Fibroblast of lung (primary cell): ENCODE measurements around the gene APH1B. TPM values are rescaled to one million over a fixed set of nuclear protein-coding genes. Genes with fewer than 3 reads are reported as not detected.
A peak's percentile ranks its signal among the peaks of the same experiment; 100 is the strongest.

Experiments used
- DNase-seq, 2 donors: peaks; one replicate each; pipeline versions ENCODE4 v3.0.0 to v3.0.0-alpha.2; 2010; ENCODE audit warnings: low read depth in 2 of 2
- H2AFZ ChIP-seq: 2 replicates; pipeline ENCODE4 v1.5.1; 2012; ENCODE audit warnings: low read length, control low read depth, inconsistent platforms
- H3K27ac ChIP-seq: 2 replicates; pipeline ENCODE4 v1.5.1; 2011; ENCODE audit warnings: low read length, control low read depth; ENCODE audit not compliant: insufficient read depth
- H3K27me3 ChIP-seq: 2 replicates; pipeline ENCODE4 v1.5.1; 2011; ENCODE audit warnings: mild to moderate bottlenecking, low read length; ENCODE audit not compliant: control insufficient read depth, insufficient read depth
- H3K36me3 ChIP-seq: 2 replicates; pipeline ENCODE4 v1.5.1; 2011; ENCODE audit warnings: low read length; ENCODE audit not compliant: control insufficient read depth, insufficient read depth
- H3K4me1 ChIP-seq: 2 replicates; pipeline ENCODE4 v1.5.1; 2011; ENCODE audit warnings: low read length; ENCODE audit not compliant: control insufficient read depth, insufficient read depth; ENCODE audit errors: extremely low read depth
- H3K4me2 ChIP-seq: 2 replicates; pipeline ENCODE4 v1.5.1; 2011; ENCODE audit warnings: low read length, control low read depth; ENCODE audit not compliant: insufficient read depth; ENCODE audit errors: extremely low read depth
- H3K4me3 ChIP-seq, 4 experiments: fragments of 200-600 bp in 1 of 4; sonication (generic) in 1 of 4; replicated peaks in 1 of 4; 2 replicates each; pipeline ENCODE4 v1.5.1; 2011 to 2016; ENCODE audit warnings: low read length in 4 of 4, low read depth in 3 of 4, mild to moderate bottlenecking in 3 of 4, control low read depth in 2 of 4, inconsistent platforms in 1 of 4, mixed read lengths in 1 of 4; ENCODE audit not compliant: insufficient read depth in 1 of 4; ENCODE audit errors: control extremely low read depth in 1 of 4
- H3K79me2 ChIP-seq: 2 replicates; pipeline ENCODE4 v1.5.1; 2012; ENCODE audit warnings: mild to moderate bottlenecking, low read length, inconsistent platforms; ENCODE audit not compliant: control insufficient read depth, insufficient read depth
- H3K9ac ChIP-seq: 2 replicates; pipeline ENCODE4 v1.5.1; 2011; ENCODE audit warnings: mild to moderate bottlenecking, low read length, control low read depth; ENCODE audit not compliant: insufficient read depth
- H3K9me3 ChIP-seq: 2 replicates; pipeline ENCODE4 v1.5.1; 2012; ENCODE audit warnings: low read depth, low read length; ENCODE audit not compliant: control insufficient read depth, insufficient read depth
- H4K20me1 ChIP-seq: 2 replicates; pipeline ENCODE4 v1.5.1; 2011; ENCODE audit warnings: low read length; ENCODE audit not compliant: control insufficient read depth, insufficient read depth; ENCODE audit errors: extremely low read depth
- CTCF ChIP-seq, 2 donors: IDR thresholded peaks in 1 of 2; conservative IDR thresholded peaks in 1 of 2; 1 replicate in 1 of 2; 2 replicates in 1 of 2; pipeline ENCODE4 v1.5.1; 2011 to 2012; ENCODE audit warnings: low read length in 2 of 2, control low read depth in 1 of 2, inconsistent platforms in 1 of 2, low read depth in 1 of 2, mild to moderate bottlenecking in 1 of 2
- EZH2 ChIP-seq: IDR thresholded peaks from 2 replicates; pipeline ENCODE4 v1.5.1; 2012; ENCODE audit warnings: low read length, control low read depth, mild to moderate bottlenecking; ENCODE audit errors: missing control alignments
- polyA plus RNA-seq, 2 donors: library from polyadenylated mRNA; depleted of rRNA in 1 of 2; stranded (reverse) in 1 of 2; unstranded in 1 of 2; fragments of >200 nt; gene quantifications; 2 replicates each; pipeline ENCODE4 v1.2.1, GENCODE V29; 2011 to 2012; ENCODE audit warnings: missing spikeins in 1 of 2
- total RNA-seq: library from RNA; depleted of rRNA; stranded (reverse); fragments of >200 nt; gene quantifications from 2 replicates; pipeline ENCODE4 v1.2.1, GENCODE V29; 2014

The APH1B gene
- total and polyA plus RNA-seq, 2 donors (not counting 1 experiment from before 2014, with no cell fraction given), result 23.5 to 32.2 TPM

- Histone ChIP-seq H3K9me3 (no peaks in the 10 kb centered on the region), H3K27ac (peak overlapping the region; percentile 4), H3K4me2 (no peak overlapping the region), H3K36me3 (peaks cover 4% of the 10 kb centered on the region), H2AFZ (no peak overlapping the region), H3K27me3 (no peaks in the 10 kb centered on the region), H3K4me1 (peaks cover 27% of the 10 kb centered on the region), H3K4me3 (no peak overlapping the region), H3K9ac (no peak overlapping the region), H4K20me1 (no peaks in the 10 kb centered on the region), H3K79me2 (peaks cover 11% of the 10 kb centered on the region)
- TF ChIP-seq EZH2 (no peak), CTCF (conservative IDR thresholded peaks at IDR 0.05 in 1 of 2, IDR thresholded peaks at IDR 0.05 in 1 of 2; ENCODE audit: low read depth in 1 of 2, low read length in 2 of 2) (no peak)
- DNase-seq, result peak in 1 of 2 donors; percentile 88
Measured at GRCh38 chr15:63244399-63244798, 33.0 kb upstream of the APH1B start.

GRCh38 chr15:63244976-63245645 is 32.3 kb upstream of the APH1B start:
- TF ChIP-seq EZH2 (no peak), CTCF (conservative IDR thresholded peaks at IDR 0.05 in 1 of 2, IDR thresholded peaks at IDR 0.05 in 1 of 2; ENCODE audit: low read depth in 1 of 2, low read length in 2 of 2) (no peak)
- H3K27ac ChIP-seq, result peak overlapping the region; percentile 38
- no peak overlapping the region for H3K9ac ChIP-seq
- H3K9me3 ChIP-seq, result no peaks in the 10 kb centered on the region
- H3K79me2 ChIP-seq, result peaks cover 6% of the 10 kb centered on the region
- H3K4me1 ChIP-seq, result peaks cover 31% of the 10 kb centered on the region
- H3K27me3 ChIP-seq, result no peaks in the 10 kb centered on the region
- no peaks in the 10 kb centered on the region for H4K20me1 ChIP-seq
- no peak overlapping the region for H3K4me3 ChIP-seq
- H3K4me2 ChIP-seq, result no peak overlapping the region
- no peak overlapping the region for H2AFZ ChIP-seq
- peaks cover 4% of the 10 kb centered on the region for H3K36me3 ChIP-seq
- peak in 1 of 2 donors; percentile 63 for DNase-seq

- TF ChIP-seq CTCF (conservative IDR thresholded peaks at IDR 0.05 in 1 of 2, IDR thresholded peaks at IDR 0.05 in 1 of 2; ENCODE audit: low read depth in 1 of 2, low read length in 2 of 2) (no peak), EZH2 (no peak)
- no peak overlapping the region for H2AFZ ChIP-seq
- peaks cover 44% of the 10 kb centered on the region for H3K4me1 ChIP-seq
- no peaks in the 10 kb centered on the region for H3K9me3 ChIP-seq
- peak overlapping the region; percentile 13 for H3K4me2 ChIP-seq
- no peaks in the 10 kb centered on the region for H3K27me3 ChIP-seq
- no peaks in the 10 kb centered on the region for H4K20me1 ChIP-seq
- H3K36me3 ChIP-seq, result peaks cover 6% of the 10 kb centered on the region
- H3K4me3 ChIP-seq, result no peak overlapping the region
- H3K27ac ChIP-seq, result peak overlapping the region; percentile 55
- peaks cover 1% of the 10 kb centered on the region for H3K79me2 ChIP-seq
- DNase-seq, result peak; percentile 57 to 98
- no peak overlapping the region for H3K9ac ChIP-seq
Measured at GRCh38 chr15:63246691-63247469, 30.5 kb upstream of the APH1B start.
